Parathyroid adenoma (tissue), 2 donors: Measurements from ENCODE around the gene CDX1.

Source experiments
- H2AFZ ChIP-seq: fragments of 300-600 bp; sonication (generic); one replicate; pipeline ENCODE4 v1.7.0; 2017; ENCODE audit warnings: antibody characterized with exemption, mild to moderate bottlenecking
- H3K27ac ChIP-seq: fragments of 300-600 bp; sonication (generic); one replicate; pipeline ENCODE4 v1.7.0; 2017
- H3K27me3 ChIP-seq: fragments of 300-600 bp; sonication (generic); one replicate; pipeline ENCODE4 v1.7.0; 2017; ENCODE audit warnings: low read length; ENCODE audit not compliant: control insufficient read depth, insufficient read depth
- H3K36me3 ChIP-seq: fragments of 300-600 bp; sonication (generic); one replicate; pipeline ENCODE4 v1.7.0; 2017; ENCODE audit warnings: low read length; ENCODE audit not compliant: control insufficient read depth, insufficient read depth
- H3K4me1 ChIP-seq: fragments of 300-600 bp; sonication (generic); one replicate; pipeline ENCODE4 v1.7.0; 2017; ENCODE audit warnings: control low read depth
- H3K4me2 ChIP-seq: fragments of 300-600 bp; sonication (generic); one replicate; pipeline ENCODE4 v1.7.0; 2017; ENCODE audit warnings: low read length
- H3K4me3 ChIP-seq: fragments of 300-600 bp; sonication (generic); one replicate; pipeline ENCODE4 v1.7.0; 2017; ENCODE audit warnings: low read depth, low read length
- H3K79me2 ChIP-seq: fragments of 300-600 bp; sonication (generic); one replicate; pipeline ENCODE4 v1.7.0; 2017; ENCODE audit warnings: control low read depth
- H3K9ac ChIP-seq: fragments of 300-600 bp; sonication (generic); one replicate; pipeline ENCODE4 v1.7.0; 2017; ENCODE audit warnings: mild to moderate bottlenecking
- H3K9me3 ChIP-seq: fragments of 300-600 bp; sonication (generic); one replicate; pipeline ENCODE4 v1.7.0; 2017; ENCODE audit warnings: low read length; ENCODE audit not compliant: control insufficient read depth
- CTCF ChIP-seq: fragments of 300-600 bp; sonication (generic); IDR thresholded peaks from one replicate; pipeline ENCODE4 v1.7.0; 2017; ENCODE audit warnings: antibody characterized with exemption, mild to moderate bottlenecking
- donor health status: primary hyperparathyroidism.

The CDX1 gene

DNA sequence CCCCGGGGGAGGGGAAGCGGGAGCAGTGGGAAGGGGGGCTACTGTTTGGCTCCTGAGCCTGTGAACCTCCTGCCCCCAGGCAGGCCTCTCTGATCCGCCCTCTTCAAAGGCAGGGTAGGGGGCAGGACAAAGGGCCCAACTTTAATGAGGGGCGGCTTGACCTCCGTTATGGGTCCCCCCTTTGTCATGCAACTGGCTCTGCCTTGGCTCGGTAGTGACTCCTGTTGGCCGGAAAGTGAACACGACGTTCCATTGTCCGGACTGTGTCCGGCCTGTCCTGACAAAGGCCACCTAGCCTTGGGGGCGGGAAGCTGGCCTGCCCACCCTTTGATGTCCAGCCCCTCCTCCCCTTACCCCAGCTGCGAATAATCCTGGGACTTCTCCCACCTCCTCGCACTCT, 1.3 kb downstream of the CDX1 start:
- no peak overlapping the region for H3K4me3 ChIP-seq
- H2AFZ ChIP-seq: no peak overlapping the region
- H3K9ac ChIP-seq: no peak overlapping the region
- H3K27me3 ChIP-seq: no peaks in the 10 kb centered on the region
- TF ChIP-seq CTCF: no peak
- no peaks in the 10 kb centered on the region for H3K79me2 ChIP-seq
- H3K4me1 ChIP-seq: no peaks in the 10 kb centered on the region
- no peak overlapping the region for H3K4me2 ChIP-seq
- H3K36me3 ChIP-seq: no peaks in the 10 kb centered on the region
- no peaks in the 10 kb centered on the region for H3K9me3 ChIP-seq
- no peak overlapping the region for H3K27ac ChIP-seq

DNA sequence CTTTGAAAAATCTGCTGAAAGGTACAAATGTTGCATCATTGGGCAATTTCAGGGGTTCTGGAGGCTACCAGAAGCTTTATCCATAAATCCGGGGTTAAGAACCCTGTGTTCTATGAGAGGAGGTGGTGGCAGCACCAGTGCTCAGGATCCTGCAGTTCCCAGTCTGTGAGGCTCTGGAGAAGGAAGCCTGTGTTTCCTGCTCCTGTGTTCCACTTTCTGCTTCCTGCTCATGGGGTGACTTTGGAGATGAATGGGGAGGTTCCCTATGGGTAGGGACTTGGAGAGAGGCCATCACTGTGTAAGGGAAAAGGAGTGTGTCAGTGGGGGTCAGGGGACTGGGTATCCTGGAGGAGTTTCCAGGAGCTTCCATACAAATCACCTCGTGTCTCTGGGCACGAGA, 2.3 kb downstream of the CDX1 start:
- Histone ChIP-seq H3K4me3 (no peak overlapping the region), H3K36me3 (no peaks in the 10 kb centered on the region), H3K4me1 (no peaks in the 10 kb centered on the region), H2AFZ (no peak overlapping the region), H3K9me3 (no peaks in the 10 kb centered on the region), H3K27me3 (no peaks in the 10 kb centered on the region), H3K4me2 (no peak overlapping the region), H3K27ac (no peak overlapping the region), H3K79me2 (no peaks in the 10 kb centered on the region), H3K9ac (no peak overlapping the region)
- TF ChIP-seq CTCF: no peak

- Histone ChIP-seq H3K27ac (no peak overlapping the region), H2AFZ (no peak overlapping the region), H3K27me3 (no peaks in the 10 kb centered on the region), H3K9ac (no peak overlapping the region), H3K79me2 (no peaks in the 10 kb centered on the region), H3K4me3 (no peak overlapping the region), H3K4me1 (no peaks in the 10 kb centered on the region), H3K36me3 (no peaks in the 10 kb centered on the region), H3K9me3 (no peaks in the 10 kb centered on the region), H3K4me2 (no peak overlapping the region)
- no peak for TF ChIP-seq CTCF
These were observed 5.6 kb downstream of the CDX1 start for GRCh38 chr5:150172145-150172544.

DNA sequence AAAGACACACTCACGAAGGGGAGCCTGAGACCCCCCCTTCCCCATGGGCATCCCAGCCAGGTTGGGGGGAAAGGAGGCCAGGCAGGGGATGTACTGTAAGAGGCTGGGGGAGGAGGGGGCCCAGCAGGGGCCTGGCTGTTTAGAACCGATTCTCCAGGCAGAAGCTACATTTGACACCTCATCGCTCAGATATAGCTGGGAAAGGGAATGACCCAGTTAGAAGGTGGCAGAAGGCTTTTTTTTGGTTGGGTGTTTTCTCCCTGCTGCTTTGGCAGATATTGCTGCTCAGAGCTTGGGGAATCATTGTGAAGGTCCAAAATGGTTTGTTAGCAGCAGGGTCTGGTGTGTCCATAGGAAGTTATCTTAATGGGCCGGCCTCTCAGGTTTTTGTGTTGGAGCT, 6.0 kb downstream of the CDX1 start:
- no peak overlapping the region for H3K27ac ChIP-seq
- H3K9ac ChIP-seq: no peak overlapping the region
- no peaks in the 10 kb centered on the region for H3K4me1 ChIP-seq

More for the DNA sequence above, 6.0 kb downstream of the CDX1 start:
- H3K4me3 ChIP-seq: no peak overlapping the region
- H3K79me2 ChIP-seq: no peaks in the 10 kb centered on the region
- H2AFZ ChIP-seq: no peak overlapping the region
- H3K27me3 ChIP-seq: no peaks in the 10 kb centered on the region
- no peaks in the 10 kb centered on the region for H3K9me3 ChIP-seq
- TF ChIP-seq CTCF: no peak
- H3K4me2 ChIP-seq: no peak overlapping the region
- no peaks in the 10 kb centered on the region for H3K36me3 ChIP-seq
